ENCODE data around the gene CARNS1.
A peak's percentile ranks its signal among the peaks of the same experiment; 100 is the strongest.

CARNS1 gene

GRCh38 chr11:67428052-67429001 lies 12.8 kb downstream of the CARNS1 start, which contains the start of gene RPS6KB2:
Gene RPS6KB2, plus strand, starts transcription at chr11:67428494. Its CDS starts 52 bp downstream, at chr11:67428546.
- DNase-seq (ENCODE audit: low read depth), result peak; percentile 98

GRCh38 chr11:67429038-67429668 lies 13.7 kb downstream of the CARNS1 start:
- no peak for DNase-seq (ENCODE audit: low read depth)

GRCh38 chr11:67429722-67430121 lies 14.2 kb downstream of the CARNS1 start:
- no peak for DNase-seq (ENCODE audit: low read depth)

GRCh38 chr11:67431346-67432249 lies 16.1 kb downstream of the CARNS1 start:
- DNase-seq (ENCODE audit: low read depth), result no peak

GRCh38 chr11:67432655-67433349 lies 17.3 kb downstream of the CARNS1 start:
- DNase-seq (ENCODE audit: low read depth), result no peak

- DNase-seq (ENCODE audit: low read depth), result no peak
Observed at GRCh38 chr11:67433536-67434394, 18.3 kb downstream of the CARNS1 start.

GRCh38 chr11:67434395-67434881 lies 19.0 kb downstream of the CARNS1 start:
- DNase-seq (ENCODE audit: low read depth), result no peak

GRCh38 chr11:67435031-67435726 lies 19.7 kb downstream of the CARNS1 start:
- no peak for DNase-seq (ENCODE audit: low read depth)

- DNase-seq (ENCODE audit: low read depth), result no peak
Observed at GRCh38 chr11:67435727-67436458, 20.4 kb downstream of the CARNS1 start.

GRCh38 chr11:67436459-67437081 lies 21.1 kb downstream of the CARNS1 start:
- no peak for DNase-seq (ENCODE audit: low read depth)

- peak; percentile 91 for DNase-seq (ENCODE audit: low read depth)
Observed at GRCh38 chr11:67437082-67437808, 21.8 kb downstream of the CARNS1 start, which contains the start of gene PTPRCAP. Gene PTPRCAP, minus strand, starts transcription at chr11:67437682. Its CDS starts 63 bp downstream, at chr11:67437619.

GRCh38 chr11:67437809-67438157 lies 22.3 kb downstream of the CARNS1 start:
- DNase-seq (ENCODE audit: low read depth), result no peak

- no peak for DNase-seq (ENCODE audit: low read depth)
Observed at GRCh38 chr11:67438158-67438902, 22.9 kb downstream of the CARNS1 start.

- no peak for DNase-seq (ENCODE audit: low read depth)
Observed at GRCh38 chr11:67439321-67440228, 24.1 kb downstream of the CARNS1 start.

GRCh38 chr11:67440229-67441097 lies 25.0 kb downstream of the CARNS1 start:
- no peak for DNase-seq (ENCODE audit: low read depth)
